Mesothelial cell of epicardium (in vitro differentiated cells): ENCODE measurements around the gene ALAS1. TPM values are rescaled to one million over a fixed set of nuclear protein-coding genes. Genes with fewer than 3 reads are reported as not detected.

Source experiments
- DNase-seq, 2 experiments: peaks; one replicate each; pipeline ENCODE4 v3.0.0; 2021; ENCODE audit warnings: low spot score in 2 of 2; ENCODE audit not compliant: unreplicated experiment in 2 of 2
- H3K27ac Mint-ChIP-seq: 2 replicates; pipeline ENCODE4 v1.8.0; 2021; ENCODE audit warnings: mixed read lengths
- H3K27me3 Mint-ChIP-seq: 2 replicates; pipeline ENCODE4 v1.8.0; 2021; ENCODE audit warnings: low read depth, mixed read lengths
- H3K36me3 Mint-ChIP-seq: 2 replicates; pipeline ENCODE4 v1.8.0; 2021; ENCODE audit warnings: mixed read lengths
- H3K4me1 Mint-ChIP-seq: 2 replicates; pipeline ENCODE4 v1.8.0; 2021; ENCODE audit warnings: mixed read lengths
- H3K4me3 Mint-ChIP-seq: 2 replicates; pipeline ENCODE4 v1.8.0; 2021; ENCODE audit warnings: mild to moderate bottlenecking, moderate library complexity, mixed read lengths
- H3K9me3 Mint-ChIP-seq: 2 replicates; pipeline ENCODE4 v1.8.0; 2021; ENCODE audit warnings: mixed read lengths
- total RNA-seq: library from RNA; stranded (reverse); gene quantifications from 3 replicates; pipeline ENCODE4 v1.2.1, GENCODE V29; 2021
- TF ChIP-seq, protein P1 (sequence below): fragments of 200-600 bp; sonication (generic); IDR thresholded peaks from one replicate; pipeline ENCODE4 v1.5.0; 2021; ENCODE audit warnings: antibody characterized with exemption; ENCODE audit not compliant: unreplicated experiment

The ALAS1 gene
- total RNA-seq, 1 donor from 2014 or later: 32.1 TPM

GRCh38 chr3:52256622-52257021, 58.7 kb downstream of the ALAS1 start:
- TF ChIP-seq, protein P1, sequence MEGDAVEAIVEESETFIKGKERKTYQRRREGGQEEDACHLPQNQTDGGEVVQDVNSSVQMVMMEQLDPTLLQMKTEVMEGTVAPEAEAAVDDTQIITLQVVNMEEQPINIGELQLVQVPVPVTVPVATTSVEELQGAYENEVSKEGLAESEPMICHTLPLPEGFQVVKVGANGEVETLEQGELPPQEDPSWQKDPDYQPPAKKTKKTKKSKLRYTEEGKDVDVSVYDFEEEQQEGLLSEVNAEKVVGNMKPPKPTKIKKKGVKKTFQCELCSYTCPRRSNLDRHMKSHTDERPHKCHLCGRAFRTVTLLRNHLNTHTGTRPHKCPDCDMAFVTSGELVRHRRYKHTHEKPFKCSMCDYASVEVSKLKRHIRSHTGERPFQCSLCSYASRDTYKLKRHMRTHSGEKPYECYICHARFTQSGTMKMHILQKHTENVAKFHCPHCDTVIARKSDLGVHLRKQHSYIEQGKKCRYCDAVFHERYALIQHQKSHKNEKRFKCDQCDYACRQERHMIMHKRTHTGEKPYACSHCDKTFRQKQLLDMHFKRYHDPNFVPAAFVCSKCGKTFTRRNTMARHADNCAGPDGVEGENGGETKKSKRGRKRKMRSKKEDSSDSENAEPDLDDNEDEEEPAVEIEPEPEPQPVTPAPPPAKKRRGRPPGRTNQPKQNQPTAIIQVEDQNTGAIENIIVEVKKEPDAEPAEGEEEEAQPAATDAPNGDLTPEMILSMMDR: no peak
- peaks cover 6% of the 10 kb centered on the region for H3K4me1 Mint-ChIP-seq
- no peak overlapping the region for H3K4me3 Mint-ChIP-seq
- no peak for DNase-seq
- H3K27ac Mint-ChIP-seq: no peak overlapping the region
- H3K27me3 Mint-ChIP-seq: no peaks in the 10 kb centered on the region
- no peaks in the 10 kb centered on the region for H3K9me3 Mint-ChIP-seq
- H3K36me3 Mint-ChIP-seq: peaks cover 53% of the 10 kb centered on the region

GRCh38 chr3:52257911-52258310, 60.0 kb downstream of the ALAS1 start:
- no peaks in the 10 kb centered on the region for H3K27me3 Mint-ChIP-seq
- no peak overlapping the region for H3K27ac Mint-ChIP-seq
- no peaks in the 10 kb centered on the region for H3K9me3 Mint-ChIP-seq
- TF ChIP-seq, protein P1: no peak
- no peak for DNase-seq
- peaks cover 59% of the 10 kb centered on the region for H3K36me3 Mint-ChIP-seq
- no peak overlapping the region for H3K4me3 Mint-ChIP-seq
- peaks cover 6% of the 10 kb centered on the region for H3K4me1 Mint-ChIP-seq

GRCh38 chr3:52259035-52259434, 61.1 kb downstream of the ALAS1 start:
- H3K27me3 Mint-ChIP-seq: no peaks in the 10 kb centered on the region
- H3K36me3 Mint-ChIP-seq: peaks cover 61% of the 10 kb centered on the region
- H3K9me3 Mint-ChIP-seq: no peaks in the 10 kb centered on the region
- DNase-seq: no peak
- H3K4me3 Mint-ChIP-seq: no peak overlapping the region
- H3K27ac Mint-ChIP-seq: no peak overlapping the region
- TF ChIP-seq, protein P1: no peak
- H3K4me1 Mint-ChIP-seq: peaks cover 7% of the 10 kb centered on the region

DNA sequence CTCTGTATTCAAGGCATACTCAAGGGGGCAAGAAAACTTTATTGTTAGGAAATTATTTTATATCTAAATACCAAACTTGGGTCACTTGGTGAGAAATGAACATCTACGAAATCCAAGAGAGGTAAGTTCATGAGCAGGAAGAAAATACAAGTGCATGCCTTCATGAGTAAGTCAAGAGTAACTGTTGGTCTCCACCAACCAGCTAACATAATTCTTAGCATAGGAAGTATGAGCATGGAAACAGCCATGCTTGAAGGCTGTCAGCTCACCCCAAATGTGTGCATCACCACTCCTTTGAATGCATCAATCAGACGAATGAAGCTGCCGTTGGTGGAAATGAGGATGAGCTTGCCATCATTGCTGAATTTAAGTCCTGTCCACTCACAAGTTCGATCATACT, 61.5 kb downstream of the ALAS1 start:
- TF ChIP-seq, protein P1: no peak
- Mint-ChIP-seq H3K4me1 (peaks cover 5% of the 10 kb centered on the region), H3K4me3 (no peak overlapping the region), H3K9me3 (no peaks in the 10 kb centered on the region), H3K36me3 (peaks cover 61% of the 10 kb centered on the region), H3K27me3 (no peaks in the 10 kb centered on the region), H3K27ac (no peak overlapping the region)
- DNase-seq: no peak

DNA sequence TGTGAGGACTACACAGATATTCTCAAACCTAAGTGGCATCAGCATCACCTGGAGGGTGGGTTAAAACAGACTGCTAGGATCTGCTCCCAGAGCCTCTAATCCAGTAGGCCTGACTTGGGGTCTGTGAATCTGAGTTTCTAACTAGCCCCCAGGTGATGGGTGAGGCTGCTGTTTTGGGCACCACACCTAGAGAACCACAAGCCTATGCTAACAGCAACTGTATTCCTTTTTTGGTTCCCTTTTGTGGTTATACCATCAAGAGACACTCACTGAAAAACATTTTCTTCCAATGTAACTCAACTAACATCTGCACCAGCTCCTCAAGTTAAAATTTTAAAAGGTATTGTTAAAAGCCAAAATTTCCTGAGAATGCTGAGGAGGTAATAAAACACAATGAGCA, 64.5 kb downstream of the ALAS1 start:
- no peaks in the 10 kb centered on the region for H3K27me3 Mint-ChIP-seq
- H3K36me3 Mint-ChIP-seq: peaks cover 60% of the 10 kb centered on the region
- H3K4me3 Mint-ChIP-seq: no peak overlapping the region
- no peaks in the 10 kb centered on the region for H3K9me3 Mint-ChIP-seq
- no peak overlapping the region for H3K27ac Mint-ChIP-seq
- peaks cover 6% of the 10 kb centered on the region for H3K4me1 Mint-ChIP-seq
- TF ChIP-seq, protein P1: no peak
- DNase-seq: no peak

Other genes starting within 250 kb of the ALAS1 start
- gene GPR62, start 242.8 kb upstream of the ALAS1 start, total RNA-seq: 0.22 to 0.36 TPM (median 0.33 TPM) in 3 replicates
- gene PCBP4, start 230.7 kb upstream of the ALAS1 start, total RNA-seq: 58.3 to 62.0 TPM (median 59.8 TPM) in 3 replicates
- 25.9 to 27.2 TPM (median 26.0 TPM) in 3 replicates for gene ABHD14B, start 224.1 kb upstream of the ALAS1 start, total RNA-seq
- gene ABHD14A, start 223.1 kb upstream of the ALAS1 start, total RNA-seq: 13.7 to 15.5 TPM (median 14.8 TPM) in 3 replicates
- gene ACY1, start 214.6 kb upstream of the ALAS1 start, total RNA-seq: 47.8 to 59.0 TPM (median 58.7 TPM) in 3 replicates
- 1,237 to 1,322 TPM (median 1,301 TPM) in 3 replicates for gene RPL29, start 202.3 kb upstream of the ALAS1 start, total RNA-seq
- gene DUSP7, start 141.6 kb upstream of the ALAS1 start, total RNA-seq: 32.0 to 34.6 TPM (median 32.2 TPM) in 3 replicates
- 7.9 to 9.4 TPM (median 8.7 TPM) in 3 replicates for gene POC1A, start 43.7 kb upstream of the ALAS1 start, total RNA-seq
- gene TLR9, start 27.5 kb downstream of the ALAS1 start, total RNA-seq: 0.16 to 0.23 TPM in 2 of 3 replicates, not detected in the other
- gene TWF2, start 41.0 kb downstream of the ALAS1 start, total RNA-seq: 26.6 to 30.6 TPM (median 28.7 TPM) in 3 replicates
- 10.6 to 11.8 TPM (median 11.6 TPM) in 3 replicates for gene PPM1M, start 47.6 kb downstream of the ALAS1 start, total RNA-seq
- 99.0 to 105 TPM (median 101 TPM) in 3 replicates for gene WDR82, start 80.5 kb downstream of the ALAS1 start, total RNA-seq
- gene GLYCTK, start 89.7 kb downstream of the ALAS1 start, total RNA-seq: 9.0 to 10.7 TPM (median 10.6 TPM) in 3 replicates
- gene DNAH1, start 118.2 kb downstream of the ALAS1 start, total RNA-seq: 8.2 to 9.5 TPM (median 8.4 TPM) in 3 replicates
- 96.2 to 106 TPM (median 104 TPM) in 3 replicates for gene BAP1, start 211.8 kb downstream of the ALAS1 start, total RNA-seq
- gene PHF7, start 212.5 kb downstream of the ALAS1 start, total RNA-seq: 4.1 to 6.6 TPM (median 5.3 TPM) in 3 replicates
- 0.35 to 0.80 TPM (median 0.66 TPM) in 3 replicates for gene SEMA3G, start 246.9 kb downstream of the ALAS1 start, total RNA-seq